Measurements from ENCODE around the gene MCU.

GRCh38 chr10:72659694-72660093, 32.2 kb upstream of the MCU start:
- TF ChIP-seq POLR2AphosphoS5 (IDR thresholded peaks at IDR 0.05) (no peak), POLR2A (IDR thresholded peaks at IDR 0.05) (no peak)
- TF ChIP-seq, protein P1, sequence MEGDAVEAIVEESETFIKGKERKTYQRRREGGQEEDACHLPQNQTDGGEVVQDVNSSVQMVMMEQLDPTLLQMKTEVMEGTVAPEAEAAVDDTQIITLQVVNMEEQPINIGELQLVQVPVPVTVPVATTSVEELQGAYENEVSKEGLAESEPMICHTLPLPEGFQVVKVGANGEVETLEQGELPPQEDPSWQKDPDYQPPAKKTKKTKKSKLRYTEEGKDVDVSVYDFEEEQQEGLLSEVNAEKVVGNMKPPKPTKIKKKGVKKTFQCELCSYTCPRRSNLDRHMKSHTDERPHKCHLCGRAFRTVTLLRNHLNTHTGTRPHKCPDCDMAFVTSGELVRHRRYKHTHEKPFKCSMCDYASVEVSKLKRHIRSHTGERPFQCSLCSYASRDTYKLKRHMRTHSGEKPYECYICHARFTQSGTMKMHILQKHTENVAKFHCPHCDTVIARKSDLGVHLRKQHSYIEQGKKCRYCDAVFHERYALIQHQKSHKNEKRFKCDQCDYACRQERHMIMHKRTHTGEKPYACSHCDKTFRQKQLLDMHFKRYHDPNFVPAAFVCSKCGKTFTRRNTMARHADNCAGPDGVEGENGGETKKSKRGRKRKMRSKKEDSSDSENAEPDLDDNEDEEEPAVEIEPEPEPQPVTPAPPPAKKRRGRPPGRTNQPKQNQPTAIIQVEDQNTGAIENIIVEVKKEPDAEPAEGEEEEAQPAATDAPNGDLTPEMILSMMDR (IDR thresholded peaks at IDR 0.05), result no peak
